ENCODE results near the gene FOSB. TPM values are rescaled to one million over a fixed set of nuclear protein-coding genes. Genes with fewer than 3 reads are reported as not detected.

FOSB gene
- total and polyA plus RNA-seq, 9 of the 15 experiments (the other 6 are each of a cell fraction or from before 2014, with no cell fraction given), result 0.11 to 2.7 (median 0.73) TPM

DNA sequence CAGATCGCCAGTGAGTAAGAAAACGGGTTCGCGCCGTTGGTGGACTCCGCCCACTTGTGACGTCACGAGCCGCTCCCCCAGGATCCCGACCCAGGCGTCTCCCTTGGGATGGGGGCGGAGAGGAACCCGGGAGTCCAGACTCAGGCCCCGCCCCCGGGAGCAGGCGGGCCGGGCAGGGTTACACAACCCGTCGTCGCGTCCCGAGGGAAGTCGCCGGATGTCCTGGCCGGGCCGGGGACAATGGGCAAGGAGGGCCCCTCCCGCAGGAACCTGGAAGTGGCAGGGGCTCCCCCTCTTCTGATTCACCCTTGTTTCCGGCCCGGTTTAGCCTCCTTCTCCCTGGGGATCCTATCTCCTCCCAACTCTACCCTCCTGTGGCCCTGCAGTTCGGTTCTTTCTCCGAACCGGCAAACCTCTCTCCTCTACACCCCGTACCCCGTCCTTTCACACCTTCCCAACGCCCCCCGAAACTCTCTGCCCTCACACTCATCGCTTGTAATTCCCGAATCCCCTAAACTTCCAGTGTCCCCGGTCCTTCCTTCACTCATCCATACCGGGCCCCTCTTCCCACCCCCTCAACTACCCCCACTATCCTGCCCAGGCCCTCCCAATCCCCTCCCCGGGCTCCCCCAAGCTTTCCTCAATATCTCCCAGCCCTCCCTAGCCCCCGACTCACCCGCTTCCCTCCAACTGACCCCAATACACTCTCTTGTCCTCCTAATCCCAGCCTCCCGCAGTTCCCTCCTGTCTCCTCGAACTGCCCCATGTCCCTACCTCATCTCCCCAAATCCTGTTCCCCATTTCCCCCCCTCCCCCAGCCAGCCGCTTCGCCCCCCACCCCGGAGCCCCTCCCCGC, 24.1 kb upstream of the FOSB start (continued):
- TF ChIP-seq, protein P1, sequence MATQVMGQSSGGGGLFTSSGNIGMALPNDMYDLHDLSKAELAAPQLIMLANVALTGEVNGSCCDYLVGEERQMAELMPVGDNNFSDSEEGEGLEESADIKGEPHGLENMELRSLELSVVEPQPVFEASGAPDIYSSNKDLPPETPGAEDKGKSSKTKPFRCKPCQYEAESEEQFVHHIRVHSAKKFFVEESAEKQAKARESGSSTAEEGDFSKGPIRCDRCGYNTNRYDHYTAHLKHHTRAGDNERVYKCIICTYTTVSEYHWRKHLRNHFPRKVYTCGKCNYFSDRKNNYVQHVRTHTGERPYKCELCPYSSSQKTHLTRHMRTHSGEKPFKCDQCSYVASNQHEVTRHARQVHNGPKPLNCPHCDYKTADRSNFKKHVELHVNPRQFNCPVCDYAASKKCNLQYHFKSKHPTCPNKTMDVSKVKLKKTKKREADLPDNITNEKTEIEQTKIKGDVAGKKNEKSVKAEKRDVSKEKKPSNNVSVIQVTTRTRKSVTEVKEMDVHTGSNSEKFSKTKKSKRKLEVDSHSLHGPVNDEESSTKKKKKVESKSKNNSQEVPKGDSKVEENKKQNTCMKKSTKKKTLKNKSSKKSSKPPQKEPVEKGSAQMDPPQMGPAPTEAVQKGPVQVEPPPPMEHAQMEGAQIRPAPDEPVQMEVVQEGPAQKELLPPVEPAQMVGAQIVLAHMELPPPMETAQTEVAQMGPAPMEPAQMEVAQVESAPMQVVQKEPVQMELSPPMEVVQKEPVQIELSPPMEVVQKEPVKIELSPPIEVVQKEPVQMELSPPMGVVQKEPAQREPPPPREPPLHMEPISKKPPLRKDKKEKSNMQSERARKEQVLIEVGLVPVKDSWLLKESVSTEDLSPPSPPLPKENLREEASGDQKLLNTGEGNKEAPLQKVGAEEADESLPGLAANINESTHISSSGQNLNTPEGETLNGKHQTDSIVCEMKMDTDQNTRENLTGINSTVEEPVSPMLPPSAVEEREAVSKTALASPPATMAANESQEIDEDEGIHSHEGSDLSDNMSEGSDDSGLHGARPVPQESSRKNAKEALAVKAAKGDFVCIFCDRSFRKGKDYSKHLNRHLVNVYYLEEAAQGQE (IDR thresholded peaks at IDR 0.05; ENCODE audit: borderline replicate concordance), result no peak
- TF ChIP-seq, protein P1 (CRISPR knock-in tag; IDR thresholded peaks at IDR 0.05; ENCODE audit: low read depth), result no peak
- TF ChIP-seq ZNF583 (CRISPR knock-in tag; IDR thresholded peaks at IDR 0.05) (no peak), GATAD2B (IDR thresholded peaks at IDR 0.05; ENCODE audit: borderline replicate concordance) (peak; percentile 97), FOXJ2 (tag; IDR thresholded peaks at IDR 0.05) (no peak), ZNF785 (CRISPR knock-in tag; IDR thresholded peaks at IDR 0.05) (no peak), PRMT5 (CRISPR knock-in tag; IDR thresholded peaks at IDR 0.05) (no peak), ZNF408 (CRISPR knock-in tag; IDR thresholded peaks at IDR 0.05; ENCODE audit: low read depth) (no peak), POLR3A (IDR thresholded peaks at IDR 0.05; ENCODE audit: borderline replicate concordance, extremely low read depth, insufficient read depth, insufficient read length) (no peak), HDAC2 (IDR thresholded peaks at IDR 0.05) (no peak; the same call in 1 of the 2 replicates), ZNF239 (CRISPR knock-in tag; IDR thresholded peaks at IDR 0.05) (no peak), STAG1 (CRISPR knock-in tag; IDR thresholded peaks at IDR 0.05; ENCODE audit: borderline replicate concordance) (no peak), KHSRP (IDR thresholded peaks at IDR 0.05) (peak; percentile 91), MEF2A (IDR thresholded peaks at IDR 0.05; ENCODE audit: control insufficient read depth, low read depth, low read length) (no peak)
- TF ChIP-seq, protein P2, sequence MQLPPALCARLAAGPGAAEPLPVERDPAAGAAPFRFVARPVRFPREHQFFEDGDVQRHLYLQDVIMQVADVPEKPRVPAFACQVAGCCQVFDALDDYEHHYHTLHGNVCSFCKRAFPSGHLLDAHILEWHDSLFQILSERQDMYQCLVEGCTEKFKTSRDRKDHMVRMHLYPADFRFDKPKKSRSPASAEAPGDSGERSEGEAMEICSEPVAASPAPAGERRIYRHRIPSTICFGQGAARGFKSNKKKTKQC (CRISPR knock-in tag; IDR thresholded peaks at IDR 0.05), result no peak
- TF ChIP-seq, protein P3, sequence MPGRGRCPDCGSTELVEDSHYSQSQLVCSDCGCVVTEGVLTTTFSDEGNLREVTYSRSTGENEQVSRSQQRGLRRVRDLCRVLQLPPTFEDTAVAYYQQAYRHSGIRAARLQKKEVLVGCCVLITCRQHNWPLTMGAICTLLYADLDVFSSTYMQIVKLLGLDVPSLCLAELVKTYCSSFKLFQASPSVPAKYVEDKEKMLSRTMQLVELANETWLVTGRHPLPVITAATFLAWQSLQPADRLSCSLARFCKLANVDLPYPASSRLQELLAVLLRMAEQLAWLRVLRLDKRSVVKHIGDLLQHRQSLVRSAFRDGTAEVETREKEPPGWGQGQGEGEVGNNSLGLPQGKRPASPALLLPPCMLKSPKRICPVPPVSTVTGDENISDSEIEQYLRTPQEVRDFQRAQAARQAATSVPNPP (IDR thresholded peaks at IDR 0.05; ENCODE audit: borderline replicate concordance, insufficient read depth, insufficient read length), result no peak
